DMS53 (cell line): ENCODE data around the gene EEF2KMT.

Experiments used
- DNase-seq: peaks from one replicate; lab custom pipeline; 2025; lab: John Stamatoyannopoulos, UW

The EEF2KMT gene

DNA sequence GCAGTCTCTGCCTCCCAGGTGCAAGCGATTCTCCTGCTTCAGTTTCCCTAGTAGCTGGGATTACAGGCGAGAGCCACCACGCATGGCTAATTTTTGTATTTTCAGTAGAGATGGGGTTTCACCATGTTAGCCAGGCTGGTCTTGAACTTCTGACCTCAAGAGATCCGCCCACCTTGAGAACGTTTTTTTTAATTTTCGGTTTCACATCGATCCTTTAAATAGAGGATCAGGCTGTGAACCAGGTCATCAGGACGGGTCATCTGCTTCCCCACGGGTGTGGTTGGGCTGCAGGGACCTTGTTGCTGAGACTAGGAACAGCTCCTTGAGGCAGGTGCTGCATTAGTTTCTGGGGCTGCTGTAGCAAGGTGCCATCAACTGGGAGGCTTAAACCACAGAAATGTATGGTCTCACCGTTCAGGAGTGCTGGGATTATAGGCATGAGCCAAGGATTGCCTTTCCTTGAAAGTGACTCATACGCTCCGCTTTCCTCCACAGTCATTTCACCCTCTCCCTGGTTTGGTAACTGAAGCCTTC lies 55.9 kb downstream of the EEF2KMT start:
- DNase-seq, result peak; percentile 19

DNA sequence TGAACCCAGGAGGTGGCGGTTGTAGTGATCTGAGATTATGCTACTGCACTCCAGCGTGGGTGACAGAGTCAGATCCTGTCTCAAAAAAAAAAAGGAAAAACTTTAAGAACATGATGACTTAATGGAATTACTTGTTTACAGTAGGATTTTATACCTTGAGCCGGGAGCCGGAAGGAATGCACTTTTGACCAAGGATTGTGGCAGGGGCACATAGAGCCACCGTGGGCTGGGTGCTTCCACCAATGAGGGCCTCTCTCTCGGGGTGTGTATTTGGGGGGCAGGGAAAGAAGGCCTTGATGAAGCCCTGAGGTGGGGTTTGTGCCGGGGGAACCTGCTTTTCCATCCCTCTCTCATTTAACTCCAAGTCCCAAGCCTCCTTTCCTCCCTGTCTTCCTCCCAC lies 57.1 kb downstream of the EEF2KMT start:
- DNase-seq, result no peak

DNA sequence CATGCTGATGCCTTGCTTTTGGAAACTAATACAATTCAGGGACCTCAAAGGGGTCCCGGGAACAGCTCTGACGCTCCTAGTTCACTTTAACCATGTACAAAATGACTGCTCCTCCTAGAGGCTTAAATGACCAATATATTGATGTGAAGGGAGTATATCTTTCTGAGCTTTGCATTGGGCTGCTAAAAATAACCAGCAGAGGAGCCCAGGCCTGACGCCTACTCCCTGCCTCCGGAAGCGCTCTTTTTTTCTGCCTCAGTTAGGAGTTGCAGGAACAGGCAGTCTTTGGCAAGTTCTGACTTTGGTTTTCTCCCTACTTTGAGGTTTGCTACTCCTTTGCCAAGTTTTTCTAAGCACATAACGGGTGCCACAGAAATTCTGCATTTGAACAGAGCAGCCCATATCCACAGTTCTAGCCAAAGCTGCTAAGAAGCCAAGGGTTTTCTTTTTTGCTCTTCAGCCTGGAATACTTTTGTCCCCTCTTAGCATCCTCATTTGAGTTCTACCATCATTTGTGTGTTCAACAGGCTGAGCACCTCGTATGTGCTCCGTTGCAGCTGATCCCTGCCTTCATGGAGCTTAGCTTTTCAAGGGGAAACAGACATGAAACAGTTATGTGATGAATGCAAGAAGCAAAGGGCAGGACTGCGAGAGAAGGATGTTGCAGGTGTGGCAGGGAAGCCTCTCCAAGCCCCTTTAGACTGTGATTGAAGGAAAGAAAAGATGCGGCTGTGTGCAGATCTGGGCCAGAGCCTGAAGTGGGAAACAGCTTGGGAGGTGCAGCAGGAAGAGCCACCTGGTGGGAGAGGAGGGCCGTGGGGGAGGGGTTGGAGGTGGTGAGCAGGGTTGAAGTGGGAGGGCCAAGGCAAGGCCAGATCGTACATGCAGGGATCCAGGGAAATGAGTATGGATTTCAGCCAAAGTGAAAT lies 61.1 kb downstream of the EEF2KMT start:
- no peak for DNase-seq

DNA sequence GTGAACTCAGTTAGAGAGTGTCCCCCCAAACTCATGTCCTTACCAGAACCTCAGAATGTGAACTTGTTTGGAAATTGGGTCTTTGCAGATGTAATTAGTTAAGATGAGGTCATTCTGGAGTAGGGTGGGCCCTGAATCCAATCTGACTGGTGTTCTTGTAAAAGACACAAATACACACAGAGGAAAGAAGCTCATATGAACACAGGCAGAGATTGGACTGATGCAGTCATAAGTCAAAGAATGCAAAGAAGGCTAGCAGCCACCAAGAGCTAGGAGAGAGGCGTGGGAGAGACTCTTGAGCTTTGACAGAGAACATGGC lies 61.7 kb downstream of the EEF2KMT start:
- DNase-seq, result no peak
